GM19328 (cell line): Measurements from ENCODE around the gene TOMM7.
"Not testable (repeated sequence)": the region's sequence is repeated elsewhere in the genome, so short reads cannot be mapped to it uniquely, and the experiment has no call there.

Experiments used
- ATAC-seq: cut with Tn5 transposase; IDR thresholded peaks from one replicate; pipeline ENCODE4 v1.9.1; 2021; ENCODE audit warnings: mild to moderate bottlenecking, moderate library complexity; ENCODE audit not compliant: unreplicated experiment

TOMM7 gene

DNA sequence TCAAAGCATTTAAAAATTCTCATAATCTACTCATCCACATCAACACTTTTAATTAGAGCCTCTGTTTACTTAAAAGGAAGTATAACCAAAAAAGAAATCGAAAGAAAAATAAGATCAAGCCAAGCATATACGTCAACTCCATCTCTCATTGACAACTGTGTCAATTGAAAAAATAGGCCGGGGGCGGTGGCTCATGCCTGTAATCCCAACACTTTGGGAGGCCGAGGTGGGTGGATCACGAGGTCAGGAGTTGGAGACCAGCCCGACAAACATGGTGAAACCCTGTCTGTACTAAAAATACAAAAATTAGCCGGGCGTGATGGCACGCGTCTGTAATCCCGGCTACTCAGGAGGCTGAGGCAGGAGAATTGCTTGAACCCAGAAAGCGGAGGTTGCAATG lies 32.0 kb downstream of the TOMM7 start:
- not testable (repeated sequence) for ATAC-seq

DNA sequence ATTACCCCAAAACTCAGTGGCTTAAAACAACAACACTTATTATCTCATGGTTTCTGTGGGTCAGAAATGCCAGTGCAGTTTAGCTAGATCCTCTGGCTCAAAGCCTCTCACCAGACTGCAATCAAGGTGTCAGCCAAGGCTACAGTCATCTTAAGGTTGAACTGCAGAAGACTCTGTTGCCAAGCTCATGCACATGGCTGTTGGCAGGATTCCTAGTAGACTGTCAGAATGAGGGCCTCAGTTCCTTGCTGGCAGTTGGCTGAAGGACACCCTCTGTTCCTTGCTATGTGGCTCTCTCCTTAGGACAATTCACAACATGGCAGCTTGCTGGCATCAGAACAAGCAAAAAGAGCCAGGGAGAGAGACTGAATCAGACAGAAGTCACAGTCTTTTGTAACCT lies 34.7 kb downstream of the TOMM7 start:
- ATAC-seq: no peak

DNA sequence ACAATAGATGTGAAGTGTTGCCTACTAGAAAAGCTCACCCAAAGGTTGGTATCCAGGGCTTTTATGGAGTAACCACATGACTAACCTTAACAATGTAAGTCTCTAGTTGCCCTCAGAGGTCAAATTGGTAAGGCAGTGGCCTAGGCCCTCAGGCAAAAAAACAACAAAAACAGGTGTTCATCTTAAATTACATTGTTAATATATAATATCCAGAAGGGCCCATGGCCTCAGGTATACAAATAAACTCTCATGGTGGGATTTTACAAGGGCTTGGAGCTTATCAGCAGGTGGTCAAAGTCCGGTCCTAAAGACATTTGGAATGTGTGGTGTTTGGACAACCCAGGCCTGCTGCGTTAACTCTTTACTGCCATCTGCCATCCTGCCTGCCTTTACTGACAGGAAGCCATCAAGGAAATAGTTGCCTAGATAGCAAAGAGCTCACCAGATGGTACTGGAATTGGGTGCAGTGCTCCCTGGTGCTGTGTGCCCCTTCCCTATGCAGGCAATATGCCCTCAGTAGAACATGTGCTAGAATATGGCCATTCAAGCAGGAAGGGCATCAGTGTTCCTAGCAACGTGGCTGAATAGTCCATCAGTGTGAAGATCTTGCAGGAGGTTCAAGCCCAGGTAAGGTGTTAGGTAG lies 36.2 kb downstream of the TOMM7 start:
- no peak for ATAC-seq

DNA sequence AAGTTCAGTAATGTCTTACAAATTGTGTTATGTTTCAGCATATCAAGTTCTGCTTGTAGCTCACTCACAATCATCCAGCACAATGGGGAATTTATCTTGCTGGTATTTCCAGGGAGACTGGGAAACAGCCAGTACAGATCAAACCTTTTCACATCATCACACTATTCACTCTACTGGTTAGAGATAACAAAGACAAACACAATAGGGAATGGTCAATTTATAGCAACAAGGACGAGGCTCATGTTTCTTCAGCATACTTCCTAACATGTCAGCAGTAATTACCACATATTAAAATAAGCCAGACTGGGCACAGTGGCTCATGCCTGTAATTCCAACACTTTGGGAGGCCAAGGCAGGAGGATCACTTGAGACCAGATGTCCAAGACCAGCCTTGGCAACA lies 38.3 kb downstream of the TOMM7 start:
- no peak for ATAC-seq

DNA sequence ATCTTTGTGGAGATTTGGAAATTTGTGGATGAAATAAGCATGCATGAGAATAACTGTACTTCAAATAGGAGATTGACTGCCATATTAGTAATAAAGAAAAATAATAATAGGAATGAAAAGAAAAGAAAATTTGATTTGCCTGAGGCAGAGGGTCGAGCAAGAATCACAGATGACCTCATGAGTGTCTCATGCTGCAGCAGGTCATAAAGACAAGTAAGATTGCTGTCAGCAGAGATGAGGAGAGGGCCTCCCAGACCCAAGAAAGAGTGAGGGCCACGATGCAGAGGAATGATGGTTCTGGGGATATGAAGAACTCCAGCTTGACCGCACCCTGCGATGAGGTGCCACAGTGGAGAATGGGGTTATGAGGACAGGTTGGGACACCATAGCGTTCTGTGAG lies 39.2 kb downstream of the TOMM7 start:
- ATAC-seq: no peak

DNA sequence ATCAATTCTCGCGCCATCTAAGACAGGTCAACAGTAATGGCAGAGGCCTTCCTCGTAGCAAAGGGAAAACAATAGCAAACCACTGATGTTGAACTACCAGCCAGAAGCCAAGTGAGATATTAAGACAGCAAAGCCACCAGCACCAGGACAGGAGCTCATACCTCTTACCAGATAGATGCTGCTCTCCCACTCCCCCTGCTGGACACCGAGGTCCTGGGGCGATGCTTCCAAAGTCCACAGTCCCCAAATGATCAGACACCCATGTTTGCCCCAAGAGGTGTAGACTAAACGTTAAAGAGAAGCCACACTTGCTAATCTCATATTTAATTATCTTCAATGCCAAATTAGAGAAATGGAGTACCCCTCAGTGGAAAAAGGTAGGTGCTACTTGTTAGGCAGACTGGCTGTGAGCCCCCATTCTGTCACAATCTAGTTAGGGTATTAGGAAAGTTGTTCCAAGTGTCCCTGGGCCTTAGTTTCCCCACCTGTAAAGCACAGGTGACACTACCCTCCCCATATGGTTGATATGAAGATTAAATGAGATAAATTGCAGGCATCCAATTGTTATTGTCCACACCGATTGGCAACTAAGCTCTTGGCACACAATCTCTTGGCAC lies 39.9 kb downstream of the TOMM7 start:
- peak; percentile 67 for ATAC-seq

DNA sequence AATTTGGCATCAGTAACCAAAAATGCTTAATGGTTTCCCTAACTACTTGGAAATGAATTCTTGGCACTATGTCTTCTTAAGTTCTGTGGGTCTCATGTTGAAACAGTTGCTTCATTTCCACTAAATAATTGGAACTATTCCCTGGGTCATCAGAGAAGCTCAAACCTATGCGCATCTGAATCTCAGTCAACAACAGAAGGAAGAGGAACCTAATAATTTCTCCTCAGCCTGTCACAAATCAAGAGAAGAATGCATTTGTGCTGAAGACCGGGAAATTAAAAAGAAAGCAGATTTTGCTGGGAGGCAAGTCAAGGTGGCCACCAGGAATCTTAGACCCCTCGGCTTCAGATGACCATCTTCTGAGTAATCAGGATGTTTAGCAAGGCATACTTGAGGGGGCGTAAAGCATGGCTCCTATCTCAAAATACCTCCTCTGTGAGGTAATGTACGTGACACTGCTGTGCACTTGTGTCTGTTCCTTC lies 41.4 kb downstream of the TOMM7 start:
- ATAC-seq: no peak

DNA sequence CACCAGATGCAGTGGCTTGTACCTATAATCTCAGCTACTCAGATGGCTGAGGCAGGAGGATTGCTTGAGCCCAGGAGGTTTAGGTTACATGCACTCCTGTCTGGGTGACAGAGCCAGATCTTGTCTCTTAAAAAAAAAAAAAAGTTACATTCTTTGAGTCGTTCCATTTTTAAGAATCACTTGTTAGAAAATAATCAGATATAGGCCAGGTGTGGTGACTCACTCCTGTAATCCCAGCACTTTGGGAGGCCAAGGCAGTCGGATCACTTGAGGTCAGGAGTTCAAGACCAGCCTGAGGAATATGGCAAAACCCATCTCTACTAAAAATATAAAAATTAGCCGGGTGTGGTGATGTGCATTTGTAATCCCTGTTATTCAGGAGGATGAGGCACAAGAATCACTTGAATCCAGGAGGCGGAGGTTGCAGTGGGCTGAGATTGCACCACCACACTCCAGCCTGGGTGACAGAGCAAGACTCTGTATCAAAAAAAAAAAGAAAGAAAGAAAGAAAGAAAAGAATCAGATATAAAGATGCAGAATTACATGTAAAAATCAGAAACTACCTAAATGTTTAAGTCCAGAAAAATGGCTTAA lies 42.8 kb downstream of the TOMM7 start:
- ATAC-seq: not testable (repeated sequence)

DNA sequence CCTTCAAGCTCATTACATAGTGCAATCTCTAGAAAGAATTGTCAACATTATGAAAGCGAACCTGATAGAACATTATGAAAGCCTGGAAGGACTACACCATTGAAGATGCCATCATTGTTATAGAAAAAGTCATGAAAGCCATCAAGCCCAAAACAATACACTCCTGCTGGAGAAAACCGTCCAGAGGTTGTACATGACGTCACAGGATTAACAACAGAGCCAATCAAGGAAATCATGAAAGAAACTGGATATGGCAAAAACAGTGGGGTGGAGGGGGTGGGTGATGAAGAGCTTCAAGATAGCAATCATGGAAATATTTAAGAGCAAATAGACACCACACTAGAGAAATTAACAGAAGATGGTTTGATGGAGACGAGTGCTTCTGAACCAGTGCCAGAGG lies 45.7 kb downstream of the TOMM7 start:
- ATAC-seq: no peak

DNA sequence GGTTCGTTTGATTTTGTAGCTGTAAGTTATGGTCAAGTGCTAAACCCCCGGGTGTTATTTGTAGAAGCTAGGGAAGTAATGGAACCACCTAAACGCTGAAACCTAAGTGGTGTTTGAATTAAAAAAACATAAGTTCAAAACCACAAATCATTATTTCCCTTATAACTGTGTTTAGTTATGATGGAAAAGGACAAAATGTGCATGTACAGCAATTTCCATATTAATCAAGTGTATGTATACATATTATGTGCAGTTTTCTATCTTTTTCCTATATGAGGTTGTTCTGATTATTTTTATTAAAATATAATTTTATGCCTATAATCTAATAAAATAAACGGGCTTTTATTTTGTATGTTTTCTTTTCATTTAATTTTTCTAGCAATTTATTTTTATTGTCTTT lies 49.8 kb downstream of the TOMM7 start:
- ATAC-seq: no peak

DNA sequence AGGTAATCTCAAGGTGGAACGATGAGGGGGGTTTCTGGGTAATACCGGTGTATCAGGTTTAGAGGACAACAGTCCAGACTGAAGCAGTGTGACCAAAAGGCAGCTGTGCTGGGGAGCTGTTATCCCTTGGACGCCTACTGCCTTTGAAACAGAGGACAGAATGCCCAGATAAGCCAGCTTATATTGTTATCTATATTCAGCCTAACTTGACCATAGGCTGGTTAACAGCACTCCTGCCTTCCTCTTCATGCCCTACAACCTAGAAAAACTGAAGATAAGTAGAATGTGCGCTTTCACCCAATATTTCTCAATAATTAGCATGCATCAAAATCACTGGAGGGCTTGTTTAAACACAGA lies 50.8 kb downstream of the TOMM7 start:
- no peak for ATAC-seq

DNA sequence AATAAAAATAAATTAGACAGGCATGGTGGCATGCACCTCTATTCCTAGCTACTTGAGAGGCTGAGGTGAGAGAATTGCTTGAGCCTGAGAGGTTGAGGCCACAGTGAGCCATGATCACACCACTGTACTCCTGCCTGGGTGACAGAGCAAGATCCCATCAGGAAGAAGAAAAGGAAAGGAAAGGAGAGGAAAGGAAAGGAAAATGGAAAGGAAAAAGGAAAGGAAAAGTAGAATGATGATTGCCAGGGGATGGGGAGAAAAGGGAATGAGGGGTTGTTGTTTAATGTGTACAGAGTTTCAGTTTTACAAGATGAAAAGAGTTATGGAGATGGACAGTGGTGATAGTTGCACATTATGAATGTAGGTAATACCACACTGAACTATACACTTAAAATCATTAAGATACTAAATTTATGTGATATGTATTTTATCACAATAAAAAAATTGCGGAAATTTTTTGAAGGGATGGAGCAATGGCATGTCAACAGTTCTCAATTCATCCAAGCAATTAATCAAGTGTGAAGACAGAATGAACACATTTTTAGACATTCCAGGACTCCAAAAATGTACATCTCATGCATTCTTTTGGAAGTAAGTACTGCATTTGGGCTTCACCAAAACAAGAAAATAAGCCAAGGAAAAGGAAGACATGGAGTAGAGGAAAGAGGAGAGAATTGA lies 51.3 kb downstream of the TOMM7 start:
- ATAC-seq: no peak

DNA sequence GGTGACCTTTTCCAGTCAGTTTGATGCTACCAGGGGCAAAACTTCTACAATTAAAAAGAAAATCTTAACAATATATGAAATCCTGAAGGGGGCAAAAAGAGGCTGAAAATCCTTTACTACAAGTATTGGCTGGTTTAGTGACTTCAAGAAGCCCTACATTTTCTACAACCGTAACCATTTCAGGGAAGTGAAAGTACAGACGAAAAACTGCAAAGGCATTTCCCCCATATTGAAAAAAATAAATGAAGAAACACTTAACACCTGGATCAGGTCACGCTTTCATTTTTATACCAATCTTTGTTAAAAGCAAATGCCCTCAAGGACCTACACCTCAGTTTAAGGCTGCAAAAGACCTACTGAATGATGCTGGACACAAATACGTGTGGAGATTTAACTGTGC lies 57.0 kb downstream of the TOMM7 start:
- peak; percentile 75 for ATAC-seq
